Measurements from ENCODE around the gene FARP1.

The FARP1 gene

GRCh38 chr13:98219685-98220084 lies 76.8 kb downstream of the FARP1 start:
- no peak for FAIRE-seq
- DNase-seq (ENCODE audit: insufficient read length, low spot score): no peak

GRCh38 chr13:98220271-98220791 lies 77.4 kb downstream of the FARP1 start:
- TF ChIP-seq CTCF (IDR thresholded peaks at IDR 0.05; ENCODE audit: insufficient read depth, missing control alignments): no peak
- no peak for DNase-seq (ENCODE audit: insufficient read length, low spot score)
- FAIRE-seq: no peak

More at GRCh38 chr13:98219685-98220084, 76.8 kb downstream of the FARP1 start:
- TF ChIP-seq CTCF (IDR thresholded peaks at IDR 0.05; ENCODE audit: insufficient read depth, missing control alignments): no peak

GRCh38 chr13:98221234-98221633 lies 78.3 kb downstream of the FARP1 start:
- no peak for DNase-seq (ENCODE audit: insufficient read length, low spot score)
- no peak for FAIRE-seq
- TF ChIP-seq CTCF (IDR thresholded peaks at IDR 0.05; ENCODE audit: insufficient read depth, missing control alignments): no peak

GRCh38 chr13:98222081-98222554 lies 79.2 kb downstream of the FARP1 start:
- DNase-seq (ENCODE audit: insufficient read length, low spot score) (no peak), FAIRE-seq (no peak)
- no peak for TF ChIP-seq CTCF (IDR thresholded peaks at IDR 0.05; ENCODE audit: insufficient read depth, missing control alignments)

GRCh38 chr13:98222816-98223215 lies 79.9 kb downstream of the FARP1 start:
- TF ChIP-seq CTCF (IDR thresholded peaks at IDR 0.05; ENCODE audit: insufficient read depth, missing control alignments): no peak
- DNase-seq (ENCODE audit: insufficient read length, low spot score) (no peak), FAIRE-seq (no peak)

GRCh38 chr13:98223741-98224140 lies 80.8 kb downstream of the FARP1 start:
- DNase-seq (ENCODE audit: insufficient read length, low spot score): no peak
- no peak for FAIRE-seq
- no peak for TF ChIP-seq CTCF (IDR thresholded peaks at IDR 0.05; ENCODE audit: insufficient read depth, missing control alignments)

- no peak for DNase-seq (ENCODE audit: insufficient read length, low spot score)
- FAIRE-seq: no peak
- TF ChIP-seq CTCF (IDR thresholded peaks at IDR 0.05; ENCODE audit: insufficient read depth, missing control alignments): no peak
Measured at GRCh38 chr13:98224557-98224956, 81.7 kb downstream of the FARP1 start.
